Medulla oblongata (tissue), 1 donor: ENCODE measurements around the gene ARL6IP6.
A peak's percentile ranks its signal among the peaks of the same experiment; 100 is the strongest.
"Not testable (repeated sequence)": the region's sequence is repeated elsewhere in the genome, so short reads cannot be mapped to it uniquely, and the experiment has no call there.

Source experiments
- DNase-seq: peaks from one replicate; pipeline ENCODE4 v3.0.0-alpha.2; 2015; ENCODE audit errors: extremely low spot score

ARL6IP6 gene

GRCh38 chr2:152722639-152723038, 4.2 kb downstream of the ARL6IP6 start:
- DNase-seq = not testable (repeated sequence)

- DNase-seq = no peak
Measured at GRCh38 chr2:152723918-152724317, 5.5 kb downstream of the ARL6IP6 start.

- DNase-seq = no peak
Measured at GRCh38 chr2:152729844-152730243, 11.4 kb downstream of the ARL6IP6 start.

- DNase-seq = peak; percentile 23
Measured at GRCh38 chr2:152730591-152731333, 12.3 kb downstream of the ARL6IP6 start.

- not testable (repeated sequence) for DNase-seq
Measured at GRCh38 chr2:152737509-152737908, 19.1 kb downstream of the ARL6IP6 start.

GRCh38 chr2:152738438-152738837, 20.0 kb downstream of the ARL6IP6 start:
- DNase-seq = no peak

- DNase-seq = not testable (repeated sequence)
Measured at GRCh38 chr2:152739705-152740104, 21.3 kb downstream of the ARL6IP6 start.

GRCh38 chr2:152740743-152741328, 22.4 kb downstream of the ARL6IP6 start:
- peak; percentile 72 for DNase-seq

GRCh38 chr2:152743002-152743401, 24.6 kb downstream of the ARL6IP6 start:
- DNase-seq = no peak

- DNase-seq = not testable (repeated sequence)
Measured at GRCh38 chr2:152747751-152748150, 29.3 kb downstream of the ARL6IP6 start.

- no peak for DNase-seq
Measured at GRCh38 chr2:152755029-152755428, 36.6 kb downstream of the ARL6IP6 start.

GRCh38 chr2:152759290-152760072, 41.1 kb downstream of the ARL6IP6 start:
- DNase-seq = no peak

- no peak for DNase-seq
Measured at GRCh38 chr2:152761214-152761613, 42.8 kb downstream of the ARL6IP6 start.

GRCh38 chr2:152762202-152762601, 43.8 kb downstream of the ARL6IP6 start:
- no peak for DNase-seq

GRCh38 chr2:152763208-152763607, 44.8 kb downstream of the ARL6IP6 start:
- not testable (repeated sequence) for DNase-seq

- DNase-seq = no peak
Measured at GRCh38 chr2:152763651-152764050, 45.2 kb downstream of the ARL6IP6 start.

GRCh38 chr2:152766928-152767327, 48.5 kb downstream of the ARL6IP6 start:
- no peak for DNase-seq

GRCh38 chr2:152781175-152781574, 62.8 kb downstream of the ARL6IP6 start:
- peak; percentile 6 for DNase-seq

- no peak for DNase-seq
Measured at GRCh38 chr2:152782171-152782570, 63.8 kb downstream of the ARL6IP6 start.

- DNase-seq = no peak
Measured at GRCh38 chr2:152790883-152791282, 72.5 kb downstream of the ARL6IP6 start.

- no peak for DNase-seq
Measured at GRCh38 chr2:152791979-152792378, 73.6 kb downstream of the ARL6IP6 start.

GRCh38 chr2:152792974-152793373, 74.6 kb downstream of the ARL6IP6 start:
- DNase-seq = no peak

GRCh38 chr2:152796941-152797340, 78.5 kb downstream of the ARL6IP6 start:
- no peak for DNase-seq
